NK-92 (cell line): Measurements from ENCODE around the gene GSTO2.

ENCODE experiments used
- DNase-seq: peaks from one replicate; lab custom pipeline; 2025; ENCODE audit not compliant: unreplicated experiment; lab: John Stamatoyannopoulos, UW

GSTO2 gene

DNA sequence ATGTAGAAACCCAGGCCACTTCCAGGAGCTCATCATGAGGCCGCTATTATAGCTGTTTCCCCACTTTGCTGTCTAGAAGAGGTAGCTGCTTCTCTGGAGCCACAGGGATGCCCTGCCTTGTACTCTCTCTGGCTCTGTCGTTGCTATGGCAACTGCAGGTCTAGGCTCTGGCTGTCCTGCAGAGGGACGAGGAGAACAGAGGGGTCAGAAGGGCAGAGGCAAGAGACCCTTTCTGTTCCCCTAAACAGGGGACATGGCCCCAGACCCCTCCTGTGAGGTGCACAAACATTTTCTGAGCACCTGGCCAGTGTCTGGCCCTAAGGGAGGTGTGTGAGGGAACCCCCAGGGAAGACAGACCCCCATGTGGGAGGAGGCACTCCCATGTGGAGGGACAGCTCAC lies 37.9 kb downstream of the GSTO2 start:
- DNase-seq = no peak

DNA sequence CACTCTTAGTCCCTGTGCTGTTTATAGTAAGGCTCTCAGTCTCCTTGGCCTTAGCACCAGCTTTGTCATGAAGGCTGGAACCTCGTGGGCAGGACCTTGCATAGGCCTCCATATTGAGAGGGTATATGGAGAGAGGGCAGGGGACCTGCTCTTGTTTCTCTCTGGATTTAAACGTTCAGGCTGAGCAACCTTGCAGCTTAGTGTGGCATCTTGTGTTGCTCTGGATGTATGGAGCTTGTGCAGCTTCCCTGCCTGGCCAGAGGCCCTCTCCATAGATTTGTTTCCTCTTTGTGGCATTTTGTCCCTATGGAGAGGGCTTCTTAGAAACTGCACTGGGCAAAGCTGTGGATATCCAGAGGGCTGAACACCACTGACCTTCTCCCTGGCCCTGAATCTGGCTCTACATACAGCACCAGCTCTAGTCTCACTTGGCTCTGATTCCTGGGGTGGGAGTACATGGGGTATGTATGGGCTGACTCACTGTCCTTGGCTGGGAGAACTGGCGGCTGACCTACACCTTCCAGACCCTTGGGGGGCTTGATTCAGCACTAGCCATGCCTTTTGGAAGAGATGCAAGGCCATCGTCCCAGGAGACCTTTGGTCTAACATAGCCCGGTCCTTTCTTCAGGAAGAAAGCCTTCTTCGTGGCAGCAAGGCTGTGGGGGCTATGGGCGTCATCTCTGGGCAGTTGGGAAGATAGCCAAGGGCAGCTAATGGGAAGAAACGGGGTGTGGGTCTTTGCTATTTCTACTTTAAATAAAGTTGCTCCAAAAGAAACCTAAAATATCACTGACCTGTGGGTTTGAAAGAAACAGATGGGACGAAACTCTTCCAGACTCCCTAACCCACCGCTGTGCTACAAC lies 38.8 kb downstream of the GSTO2 start:
- DNase-seq = no peak

DNA sequence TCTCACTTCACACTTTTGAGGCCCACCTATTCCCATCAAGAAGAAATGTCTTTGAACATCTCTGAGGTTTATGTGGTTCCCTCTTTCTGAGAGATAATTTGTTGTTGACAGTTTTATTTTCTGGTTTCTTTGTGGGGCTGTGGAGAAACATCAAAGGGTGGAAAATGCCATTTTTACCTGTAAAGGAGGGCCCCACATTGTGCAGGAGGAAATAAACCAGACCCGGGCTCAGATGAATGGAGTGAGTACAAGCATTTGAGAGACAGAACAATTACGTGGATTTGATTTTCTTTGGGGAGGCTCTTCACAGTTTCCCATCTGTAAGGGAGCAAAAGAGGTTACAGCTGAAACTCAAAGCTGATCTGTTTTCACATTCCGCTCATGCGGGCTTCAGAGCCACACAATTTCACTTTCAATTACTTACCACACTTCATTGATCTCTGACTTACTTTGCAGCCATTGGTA lies 39.5 kb downstream of the GSTO2 start:
- no peak for DNase-seq

DNA sequence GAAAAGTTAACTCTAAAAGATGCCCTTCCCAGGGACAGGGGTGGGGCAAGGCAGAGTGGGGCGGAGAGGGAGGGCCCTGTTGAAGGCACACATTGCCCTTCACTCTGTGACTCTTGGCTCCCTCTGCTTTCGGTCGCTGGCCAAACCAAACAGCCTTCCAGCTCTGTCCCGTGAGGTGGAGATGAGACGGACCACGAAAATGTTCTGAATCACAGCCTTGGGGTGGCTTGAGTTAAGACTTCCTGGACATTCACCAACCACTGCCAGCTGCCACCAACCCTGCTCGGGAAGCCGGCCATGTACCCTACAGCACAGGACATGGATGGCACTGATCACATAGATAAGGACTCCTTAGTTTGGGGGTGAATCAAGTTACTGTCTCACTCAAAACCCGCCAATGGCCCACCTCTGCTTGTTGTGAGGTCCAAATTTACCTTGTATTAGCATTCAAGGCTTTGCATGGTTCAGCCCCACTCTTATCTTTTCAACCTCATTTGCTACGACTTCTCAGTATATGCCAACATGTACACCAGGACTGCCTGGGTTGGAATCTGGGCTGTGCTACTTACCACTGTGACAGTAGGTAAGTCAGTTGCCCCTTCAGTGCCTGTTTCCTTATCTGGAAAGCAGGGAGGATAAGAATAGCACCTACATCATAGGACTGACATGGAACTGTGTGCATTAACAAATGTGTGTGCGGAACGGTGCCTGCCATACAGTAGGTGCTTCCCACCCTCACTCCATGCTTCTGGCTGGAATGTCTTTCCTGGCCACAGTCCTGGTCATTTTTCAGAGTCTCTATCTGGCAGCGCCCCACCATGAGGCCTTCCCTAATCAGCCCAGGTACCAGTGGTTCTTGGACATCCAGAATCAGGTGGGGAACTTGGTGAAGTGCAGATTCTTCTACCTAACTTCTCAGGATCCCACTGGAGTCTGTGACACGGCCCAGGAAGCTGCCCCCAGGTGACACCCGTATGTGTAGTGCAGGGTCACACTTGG lies 41.3 kb downstream of the GSTO2 start:
- DNase-seq = no peak

DNA sequence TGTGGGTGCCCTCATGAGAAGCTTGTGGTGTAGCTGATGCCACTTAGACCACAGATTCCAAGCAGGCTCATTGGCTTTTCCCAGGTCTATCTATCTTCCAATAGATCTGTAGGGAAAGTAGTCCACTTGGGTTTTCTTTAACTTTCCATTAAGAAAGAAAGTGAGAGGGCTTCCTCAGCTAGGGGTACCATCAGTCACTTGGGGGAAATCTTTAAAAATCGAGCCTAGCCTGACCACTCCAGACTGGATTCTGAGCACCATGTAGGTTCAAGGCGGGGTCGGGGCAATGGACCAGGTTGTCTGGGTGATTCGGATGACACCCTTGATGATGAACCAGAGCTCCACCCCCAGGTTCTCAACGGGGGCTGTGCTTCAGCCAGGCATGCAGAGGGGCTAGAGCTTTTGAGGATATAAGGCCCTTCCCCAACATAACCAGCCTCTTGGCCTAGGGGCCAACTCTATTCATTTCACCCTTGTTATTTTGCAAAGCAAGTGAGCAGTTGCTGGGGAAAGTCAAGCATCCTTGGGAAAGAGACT lies 42.3 kb downstream of the GSTO2 start:
- no peak for DNase-seq

DNA sequence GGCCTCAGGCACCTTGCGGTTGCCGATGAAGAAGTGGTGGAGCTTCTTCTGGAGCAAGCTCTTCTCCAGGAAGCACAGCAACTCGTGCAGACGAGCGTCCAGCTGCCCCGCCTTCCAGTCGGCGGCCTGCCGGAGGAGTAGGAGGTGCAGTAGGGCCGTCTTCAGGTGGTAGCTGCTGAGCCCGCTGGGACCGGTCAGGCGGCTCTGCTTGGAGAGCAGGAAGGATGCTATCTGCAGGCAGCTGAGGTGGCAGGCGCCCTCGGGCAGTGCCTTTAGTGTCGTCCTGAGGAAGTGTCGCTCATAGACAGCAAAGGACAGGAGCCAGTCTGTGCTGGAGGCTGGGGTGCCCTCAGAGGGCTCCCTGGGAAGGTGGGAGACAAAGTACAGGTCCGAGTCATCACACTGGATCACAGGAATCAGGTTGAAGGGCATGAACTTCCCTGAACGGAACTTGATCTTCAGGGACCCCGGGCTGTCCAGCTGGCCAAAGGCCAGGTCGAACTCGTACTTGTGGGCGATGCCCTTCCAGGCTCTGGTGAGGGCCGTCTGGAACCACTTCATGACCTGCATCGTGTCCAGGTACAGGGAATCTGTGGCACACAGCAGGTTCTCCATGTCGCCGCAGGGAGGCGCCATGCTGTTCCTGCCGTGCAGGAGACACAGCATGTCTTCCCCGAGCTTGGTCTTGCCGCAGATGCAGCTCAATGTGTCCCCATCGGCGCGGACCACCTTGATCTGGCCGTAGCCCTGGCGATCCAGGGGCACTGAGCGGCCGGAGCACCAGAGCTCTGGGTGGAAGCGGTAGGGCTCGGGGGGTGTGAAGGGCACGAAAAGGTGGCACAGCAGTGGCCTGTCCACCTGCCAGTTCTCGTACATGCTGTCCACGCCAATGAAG lies 45.9 kb downstream of the GSTO2 start:
- no peak for DNase-seq

DNA sequence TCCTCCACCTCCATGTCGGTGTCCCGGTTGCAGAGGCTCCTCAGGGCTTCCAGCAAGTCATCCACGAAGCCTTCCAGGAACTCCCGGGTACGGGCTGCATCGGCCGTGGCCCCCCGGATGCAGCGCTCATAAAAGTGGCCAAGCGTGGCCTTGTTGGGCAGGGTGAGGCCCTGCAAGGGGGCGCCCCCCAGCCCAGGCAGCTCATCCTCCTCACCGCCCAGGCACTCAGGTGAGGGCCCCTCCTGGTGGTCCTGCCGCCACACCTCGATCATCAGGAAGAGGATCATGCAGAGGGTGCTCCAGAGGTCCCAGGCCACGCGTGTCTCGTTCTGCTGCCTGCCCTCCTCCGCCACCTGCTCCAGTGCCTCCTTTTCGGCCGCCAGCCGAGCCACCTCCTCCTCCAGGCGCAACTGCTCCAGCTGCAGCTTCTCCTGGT lies 46.5 kb downstream of the GSTO2 start:
- DNase-seq = no peak

DNA sequence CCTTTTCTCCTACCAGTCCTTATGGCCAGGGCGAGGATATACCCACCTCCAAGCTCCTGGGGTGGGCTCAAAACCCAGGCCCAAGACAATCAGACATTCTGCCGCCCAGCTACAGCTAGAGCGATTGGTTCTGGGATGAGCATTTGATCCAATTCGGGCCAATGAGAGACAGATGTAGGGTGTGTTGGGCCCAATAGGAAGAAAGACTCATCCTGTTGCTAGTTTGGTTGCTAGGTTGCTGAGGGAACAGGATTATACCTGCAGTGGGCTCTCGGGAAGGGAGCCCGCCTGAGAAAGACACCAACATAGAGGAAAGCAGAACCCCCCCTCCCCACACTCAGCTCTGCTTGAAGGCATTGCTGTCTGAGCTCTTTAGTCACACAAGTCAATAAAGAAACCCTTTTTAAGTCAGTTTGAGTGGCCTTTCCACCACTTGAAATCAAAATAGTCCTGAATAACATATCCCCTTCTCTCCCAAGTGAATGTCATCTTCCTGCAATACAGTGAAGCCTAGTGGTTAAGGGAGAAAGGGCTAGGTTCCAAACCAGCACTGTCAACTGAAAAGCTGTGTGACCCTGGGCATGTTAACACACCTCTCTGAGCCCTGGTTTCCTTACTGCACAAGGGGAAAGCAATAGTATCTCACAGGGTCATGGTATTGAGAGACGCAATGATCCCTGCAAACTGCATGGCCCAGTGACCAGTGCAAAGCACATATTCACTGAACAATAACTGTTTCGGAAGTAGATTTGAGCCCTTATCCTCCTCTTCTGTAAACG lies 47.5 kb downstream of the GSTO2 start:
- DNase-seq = no peak

DNA sequence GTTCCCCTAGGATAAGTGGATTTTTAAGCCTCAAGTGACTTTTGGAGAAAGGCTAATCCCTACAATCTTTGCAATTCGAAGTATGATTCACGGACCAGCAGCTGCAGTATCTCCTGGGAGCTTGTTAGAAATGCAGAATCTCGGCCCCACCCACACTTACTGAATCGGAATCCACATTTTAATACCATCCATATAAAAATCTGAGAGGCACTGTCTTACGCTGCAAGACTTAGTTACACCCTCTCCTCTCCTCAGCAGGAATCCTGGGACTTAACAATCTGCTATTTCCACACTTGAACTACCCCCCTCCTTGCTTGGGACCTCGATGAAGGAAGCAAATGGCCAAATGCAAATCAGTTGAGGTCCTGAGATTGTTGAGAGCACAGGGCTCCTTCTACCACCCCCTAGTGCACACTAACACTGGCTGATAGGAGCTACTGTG lies 48.3 kb downstream of the GSTO2 start:
- no peak for DNase-seq

DNA sequence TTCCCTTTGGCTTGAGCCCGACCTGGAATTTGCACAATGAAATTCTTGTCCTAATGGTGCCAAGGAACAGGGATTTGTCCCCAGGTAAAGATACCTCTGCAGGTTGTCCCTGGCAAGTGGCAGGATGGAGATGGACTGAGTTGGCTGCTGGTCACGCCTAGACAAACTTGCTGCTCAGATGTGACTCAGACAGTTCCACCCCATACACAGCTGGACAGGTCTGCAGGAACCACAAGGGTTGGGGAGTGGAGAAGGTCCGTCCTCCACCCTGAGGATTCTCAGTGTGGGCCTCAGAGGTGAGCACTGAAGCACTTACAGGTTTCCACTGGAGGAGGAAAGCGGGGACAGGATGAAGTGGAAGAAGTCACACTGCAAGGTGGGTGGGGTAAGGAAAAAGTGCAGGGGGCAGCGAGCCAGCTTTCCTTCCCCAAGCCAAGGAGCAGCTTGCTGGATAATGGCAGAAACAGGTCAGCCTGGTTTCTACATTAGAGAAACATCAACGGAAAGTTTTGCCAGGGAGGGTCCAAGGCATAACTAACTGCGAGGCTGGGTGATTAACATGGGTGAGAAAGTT lies 48.8 kb downstream of the GSTO2 start:
- no peak for DNase-seq

DNA sequence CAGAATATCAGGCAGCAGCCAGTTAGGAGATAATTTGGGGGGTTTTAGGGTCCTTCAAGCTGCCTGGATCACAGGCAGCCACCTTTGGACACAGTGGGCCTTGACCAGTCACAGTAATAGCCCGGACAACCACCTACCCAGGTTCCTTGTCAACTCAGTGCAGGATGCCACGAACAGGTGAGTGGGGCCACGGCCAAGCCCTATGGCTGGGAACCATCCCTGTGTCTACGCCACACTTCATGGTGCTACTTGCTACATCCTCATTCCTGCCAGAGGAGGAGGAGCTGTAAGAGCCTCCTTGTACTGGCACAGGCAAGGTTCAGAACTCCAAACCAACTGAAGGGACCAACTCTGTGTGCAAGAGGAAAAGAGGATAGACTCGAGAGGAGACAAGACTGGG lies 49.3 kb downstream of the GSTO2 start:
- no peak for DNase-seq

DNA sequence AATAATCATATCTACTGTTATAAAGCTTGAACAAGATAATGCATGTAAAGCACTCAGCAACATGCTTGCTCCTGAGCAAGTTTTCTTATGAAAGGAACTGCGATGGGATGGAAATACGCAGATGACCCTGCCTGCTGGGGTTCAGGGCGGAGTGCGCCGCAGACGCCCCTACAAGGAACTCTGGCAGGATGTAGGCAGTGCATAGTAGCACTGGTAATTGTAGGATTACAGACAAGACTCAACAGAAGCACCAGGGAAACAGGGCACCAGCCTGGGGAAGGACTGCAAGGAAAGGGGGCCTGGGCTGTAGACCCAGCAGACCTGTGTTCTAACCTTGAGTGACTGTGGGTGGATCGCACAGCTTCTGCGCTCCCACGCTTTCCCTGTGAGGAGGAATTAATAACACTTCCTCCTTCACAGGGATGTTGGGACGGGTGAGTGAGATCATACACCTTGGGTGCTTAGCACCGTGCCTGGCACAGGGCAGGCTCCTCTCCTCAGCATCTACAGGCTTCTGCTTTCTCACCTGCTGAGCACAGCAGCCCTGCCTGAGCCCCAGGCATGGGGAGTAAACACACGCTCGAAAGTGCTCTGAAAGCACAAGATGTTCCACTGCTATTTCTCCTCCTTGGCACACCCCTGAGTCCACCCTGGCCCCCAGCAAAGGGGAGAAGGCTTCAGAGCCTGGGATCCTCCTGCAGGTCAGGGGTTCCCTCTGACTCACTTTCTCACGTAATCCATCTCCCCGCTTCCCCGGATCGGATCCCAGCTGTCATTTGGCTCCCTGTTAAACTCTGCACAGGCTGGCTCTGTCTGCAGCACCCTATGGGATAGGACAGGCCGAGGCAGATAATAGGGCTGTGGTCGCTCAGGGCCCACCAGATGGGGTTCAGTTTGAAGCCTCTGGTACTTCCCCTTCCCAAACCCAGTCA lies 50.1 kb downstream of the GSTO2 start:
- DNase-seq = no peak

DNA sequence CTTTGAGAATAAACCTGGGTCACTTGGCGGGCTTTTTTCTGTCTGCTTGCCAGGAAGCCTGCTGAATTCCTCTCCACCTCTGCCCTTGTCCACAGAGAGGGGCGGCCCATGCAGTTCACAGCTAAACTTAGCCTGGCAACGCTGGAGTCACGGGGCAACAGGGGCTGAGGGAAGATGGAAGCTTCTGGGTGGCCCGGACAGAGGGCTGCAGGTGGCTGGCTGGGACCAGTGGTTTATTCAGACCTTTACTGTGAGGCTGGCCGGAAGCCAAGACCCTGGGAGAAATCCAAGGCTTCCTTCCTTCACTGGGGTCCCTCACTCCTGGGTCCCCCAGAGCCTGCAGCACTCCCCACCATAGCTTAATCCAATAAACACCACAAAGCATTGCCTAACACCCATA lies 52.2 kb downstream of the GSTO2 start:
- no peak for DNase-seq

DNA sequence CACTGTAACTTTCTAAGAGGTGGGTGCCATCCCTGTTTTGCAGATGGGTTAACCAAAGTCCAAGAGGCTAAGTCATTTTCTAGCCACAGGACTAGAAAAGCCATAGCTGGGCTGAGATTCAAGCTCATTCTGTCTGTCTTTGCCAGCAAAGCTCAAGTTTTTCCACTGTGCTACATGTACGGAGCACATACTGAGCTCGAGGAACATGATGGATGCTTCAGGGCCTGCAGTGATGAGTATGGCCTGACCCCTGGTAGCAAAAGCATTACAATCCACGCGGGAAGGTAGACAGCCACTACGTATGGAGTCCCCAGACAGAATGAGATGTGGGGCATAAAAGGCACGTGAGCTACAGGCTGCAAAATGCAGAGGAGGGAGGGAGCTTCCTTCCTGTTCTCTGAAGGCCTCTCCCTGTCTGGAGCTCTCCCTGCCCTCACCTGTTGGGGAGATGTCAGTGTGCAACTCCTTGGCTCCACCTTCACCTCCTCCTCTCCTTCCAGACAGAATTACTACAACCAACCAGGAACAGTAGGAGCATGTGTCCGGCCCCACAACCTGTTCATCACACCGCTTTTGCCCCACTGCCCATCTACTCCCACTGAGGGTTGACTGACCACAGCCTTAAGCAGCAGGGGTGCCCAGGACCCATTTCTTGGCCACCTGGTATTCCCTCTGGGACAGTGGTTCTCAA lies 52.9 kb downstream of the GSTO2 start:
- no peak for DNase-seq

DNA sequence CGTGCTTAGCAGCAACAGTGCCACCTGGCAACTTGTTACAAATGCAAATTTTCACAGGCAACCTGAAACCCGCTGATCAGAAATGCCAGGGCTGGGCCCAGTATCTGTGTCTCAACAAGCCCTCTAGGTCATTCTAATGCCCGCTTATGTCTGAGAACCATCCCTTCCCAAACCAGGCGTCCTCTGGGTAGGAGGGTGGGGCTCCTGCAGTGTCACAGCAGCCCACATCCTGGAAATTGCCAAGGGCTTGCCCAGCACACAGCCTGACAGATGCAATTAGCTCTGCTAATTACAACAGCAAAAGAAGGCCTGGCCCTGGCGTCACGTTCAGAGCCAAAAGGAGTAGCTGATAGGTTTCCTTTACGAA lies 53.4 kb downstream of the GSTO2 start:
- no peak for DNase-seq

DNA sequence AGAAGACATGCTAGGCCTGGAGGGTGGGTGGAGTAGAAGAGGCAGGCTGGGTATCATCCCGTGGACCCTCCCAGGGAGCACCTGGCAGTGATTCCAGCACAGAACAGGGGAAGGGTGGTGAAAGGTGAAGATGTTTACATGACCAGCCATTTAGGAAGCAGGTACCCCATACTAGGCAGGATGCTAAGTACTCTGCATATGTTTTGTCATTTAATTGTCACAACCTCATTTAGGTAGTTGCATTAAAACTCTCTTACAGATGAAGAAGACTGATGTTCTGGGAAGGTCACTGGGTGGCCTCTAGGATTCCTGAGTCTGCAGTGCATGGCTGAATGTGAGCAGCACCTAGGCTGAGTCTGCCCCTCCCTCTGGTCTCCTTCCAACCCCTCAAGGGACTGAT lies 54.1 kb downstream of the GSTO2 start:
- DNase-seq = no peak

DNA sequence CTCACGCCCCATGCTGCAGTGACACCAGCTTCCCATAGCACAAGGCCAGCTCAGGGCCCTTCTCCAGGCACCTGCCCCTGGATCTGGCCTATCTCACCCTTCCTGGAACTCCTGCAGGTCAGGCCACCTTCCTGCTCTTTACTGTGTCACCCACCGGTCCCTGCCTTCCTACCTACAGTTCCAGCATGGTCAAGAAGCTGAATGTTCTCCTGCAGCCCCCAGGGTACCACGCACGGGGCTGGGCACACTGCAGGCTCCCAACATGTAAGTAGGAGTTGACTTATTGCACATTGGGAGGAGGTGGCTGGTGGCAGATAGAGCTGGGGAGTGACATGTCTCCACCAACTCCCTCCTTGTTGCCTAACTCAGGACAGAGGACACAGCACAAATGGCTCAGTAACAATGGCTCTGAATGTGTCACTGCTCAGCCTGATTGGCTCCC lies 54.8 kb downstream of the GSTO2 start:
- DNase-seq = no peak

DNA sequence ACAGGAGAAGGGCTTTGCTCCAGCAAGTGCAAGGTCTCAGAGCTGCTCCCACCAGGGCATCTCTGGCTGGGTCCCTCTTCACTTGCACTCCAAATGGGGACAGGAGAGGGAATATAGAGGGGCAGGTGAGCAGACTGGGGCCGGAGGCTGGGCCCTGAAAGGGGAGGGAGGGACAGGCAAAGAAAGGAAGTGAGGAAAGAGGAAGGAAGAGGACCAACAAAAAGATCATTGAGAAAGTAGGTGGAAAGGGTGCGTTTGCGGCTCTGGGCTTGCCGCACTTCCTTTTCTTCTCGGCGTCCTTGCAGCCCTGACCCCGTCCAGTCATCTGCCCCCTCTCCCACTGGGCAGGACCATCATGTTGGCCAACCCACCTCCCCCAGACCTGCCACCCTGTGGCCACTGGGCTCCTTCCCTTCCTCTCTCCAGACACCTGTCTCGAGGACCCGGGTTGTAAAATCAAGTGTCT lies 55.3 kb downstream of the GSTO2 start:
- no peak for DNase-seq
